OCI-M2 (cell line): ENCODE measurements around the gene TTC28.
"Not testable (repeated sequence)": the region's sequence is repeated elsewhere in the genome, so short reads cannot be mapped to it uniquely, and the experiment has no call there.

Experiments used
- DNase-seq: peaks from one replicate; lab custom pipeline; 2025; ENCODE audit not compliant: unreplicated experiment; lab: John Stamatoyannopoulos, UW

The TTC28 gene

GRCh38 chr22:28604966-28605761 is 74.5 kb downstream of the TTC28 start:
- no peak for DNase-seq

GRCh38 chr22:28601915-28602314 is 77.7 kb downstream of the TTC28 start:
- DNase-seq: no peak

GRCh38 chr22:28600546-28601143 is 79.0 kb downstream of the TTC28 start:
- no peak for DNase-seq

GRCh38 chr22:28599693-28600092 is 79.9 kb downstream of the TTC28 start:
- no peak for DNase-seq

GRCh38 chr22:28597665-28598064 is 82.0 kb downstream of the TTC28 start:
- DNase-seq: no peak

GRCh38 chr22:28594797-28595462 is 84.7 kb downstream of the TTC28 start:
- no peak for DNase-seq

- no peak for DNase-seq
These were observed 85.4 kb downstream of the TTC28 start for GRCh38 chr22:28594076-28594796.

- no peak for DNase-seq
These were observed 86.3 kb downstream of the TTC28 start for GRCh38 chr22:28593299-28593698.

GRCh38 chr22:28589102-28589750 is 90.4 kb downstream of the TTC28 start:
- DNase-seq: no peak

- DNase-seq: no peak
These were observed 94.3 kb downstream of the TTC28 start for GRCh38 chr22:28585324-28585723.

GRCh38 chr22:28582806-28583205 is 96.8 kb downstream of the TTC28 start:
- no peak for DNase-seq

GRCh38 chr22:28581016-28581415 is 98.6 kb downstream of the TTC28 start:
- DNase-seq: no peak

GRCh38 chr22:28576162-28576561 is 103.5 kb downstream of the TTC28 start:
- DNase-seq: no peak

- no peak for DNase-seq
These were observed 105.4 kb downstream of the TTC28 start for GRCh38 chr22:28574159-28574788.

- DNase-seq: no peak
These were observed 108.8 kb downstream of the TTC28 start for GRCh38 chr22:28570696-28571373.

GRCh38 chr22:28568974-28569373 is 110.7 kb downstream of the TTC28 start:
- DNase-seq: not testable (repeated sequence)

GRCh38 chr22:28568099-28568498 is 111.5 kb downstream of the TTC28 start:
- no peak for DNase-seq

- DNase-seq: not testable (repeated sequence)
These were observed 112.6 kb downstream of the TTC28 start for GRCh38 chr22:28566920-28567499.

GRCh38 chr22:28563636-28564035 is 116.0 kb downstream of the TTC28 start:
- no peak for DNase-seq

GRCh38 chr22:28562324-28562723 is 117.3 kb downstream of the TTC28 start:
- DNase-seq: no peak
